Measurements from ENCODE around the gene GPR135. TPM values are rescaled to one million over a fixed set of nuclear protein-coding genes. Genes with fewer than 3 reads are reported as not detected.

The GPR135 gene
- polyA plus RNA-seq, 1 experiment: 1.3 TPM

GRCh38 chr14:59417311-59417710 is 47.9 kb downstream of the GPR135 start:
- ChIA-PET CTCF (no interaction called here), POLR2A (no interaction called here)
- H3K27me3 ChIP-seq (ENCODE audit: control insufficient read depth, insufficient read depth, low read length): no peaks in the 10 kb centered on the region
- no peak for DNase-seq (ENCODE audit: low read depth)
- no peaks in the 10 kb centered on the region for H3K36me3 ChIP-seq (ENCODE audit: control insufficient read depth, insufficient read depth, low read length)
- H3K4me3 ChIP-seq (ENCODE audit: low read depth, low read length): no peak overlapping the region
- TF ChIP-seq CTCF (IDR thresholded peaks at IDR 0.05; ENCODE audit: insufficient read depth, low read depth, low read length): no peak

GRCh38 chr14:59415836-59416602 is 49.2 kb downstream of the GPR135 start:
- no peak for TF ChIP-seq CTCF (IDR thresholded peaks at IDR 0.05; ENCODE audit: insufficient read depth, low read depth, low read length)
- Histone ChIP-seq H3K36me3 (ENCODE audit: control insufficient read depth, insufficient read depth, low read length) (no peaks in the 10 kb centered on the region), H3K27me3 (ENCODE audit: control insufficient read depth, insufficient read depth, low read length) (no peaks in the 10 kb centered on the region), H3K4me3 (ENCODE audit: low read depth, low read length) (no peak overlapping the region)
- ChIA-PET POLR2A (no interaction called here), CTCF (interaction anchor here (1.0 kb wide), 1 partner anchor 9 kb away, joined by 4 read pairs; no protein-coding TSS in a partner anchor)
- no peak for DNase-seq (ENCODE audit: low read depth)

Other genes starting within 250 kb of the GPR135 start
- gene L3HYPDH, start 19.0 kb upstream of the GPR135 start, polyA plus RNA-seq (2011; rRNA removed): 28.0 and 40.1 TPM in 2 replicates
- 93.4 and 174 TPM in 2 replicates for gene JKAMP, start 19.1 kb upstream of the GPR135 start, polyA plus RNA-seq (2011; rRNA removed)
- gene CCDC175, start 111.4 kb upstream of the GPR135 start, polyA plus RNA-seq (2011; rRNA removed): not detected in 2 replicates

Measured in BJ (cell line).